Neuronal stem cell (in vitro differentiated cells): ENCODE data around the gene CADM2.

Source experiments
- DNase-seq: peaks from one replicate; pipeline ENCODE4 v3.0.0-alpha.2; 2013; ENCODE audit warnings: low spot score
- H2AFZ ChIP-seq: one replicate; pipeline ENCODE4 v1.6.1; 2013; ENCODE audit warnings: mild to moderate bottlenecking, low read length, inconsistent platforms
- H2AK5ac ChIP-seq: 2 replicates; pipeline ENCODE4 v1.6.1; 2013; ENCODE audit warnings: low read depth, mild to moderate bottlenecking, inconsistent platforms, low read length, moderate library complexity, mixed read lengths
- H2BK120ac ChIP-seq: 2 replicates; pipeline ENCODE4 v1.6.1; 2013; ENCODE audit warnings: low read depth, mild to moderate bottlenecking, inconsistent platforms, low read length, moderate library complexity, mixed read lengths
- H2BK12ac ChIP-seq: one replicate; pipeline ENCODE4 v1.6.1; 2013; ENCODE audit warnings: low read length, inconsistent platforms
- H2BK15ac ChIP-seq: 2 replicates; pipeline ENCODE4 v1.6.1; 2013; ENCODE audit warnings: mild to moderate bottlenecking, low read length, inconsistent platforms, mixed read lengths
- H2BK5ac ChIP-seq: one replicate; pipeline ENCODE4 v1.6.1; 2013; ENCODE audit warnings: inconsistent platforms, mild to moderate bottlenecking, low read length, moderate library complexity
- H3K14ac ChIP-seq: one replicate; pipeline ENCODE4 v1.6.1; 2013; ENCODE audit warnings: low read length, inconsistent platforms
- H3K18ac ChIP-seq: 2 replicates; pipeline ENCODE4 v1.6.1; 2013; ENCODE audit warnings: low read length, inconsistent platforms
- H3K23ac ChIP-seq: 2 replicates; pipeline ENCODE4 v1.6.1; 2013; ENCODE audit warnings: low read depth, mild to moderate bottlenecking, mixed read lengths, low read length, inconsistent platforms; ENCODE audit not compliant: poor library complexity
- H3K27ac ChIP-seq: replicated peaks from 3 replicates; pipeline ENCODE4 v1.5.1; 2013; ENCODE audit warnings: low read length, inconsistent platforms
- H3K27me3 ChIP-seq, 3 experiments: 2 replicates each; pipeline ENCODE4 v1.6.1; 2013; ENCODE audit warnings: low read length in 3 of 3, mild to moderate bottlenecking in 2 of 3, inconsistent platforms in 1 of 3, low read depth in 1 of 3, mixed read lengths in 1 of 3, moderate library complexity in 1 of 3; ENCODE audit not compliant: control insufficient read depth in 3 of 3, insufficient read depth in 3 of 3
- H3K36me3 ChIP-seq, 2 donors: replicated peaks in 1 of 2; 2 replicates each; pipeline ENCODE4 v1.6.1; 2013; ENCODE audit warnings: low read length in 2 of 2; ENCODE audit not compliant: control insufficient read depth in 2 of 2, insufficient read depth in 2 of 2
- H3K4ac ChIP-seq: 2 replicates; pipeline ENCODE4 v1.6.1; 2013; ENCODE audit warnings: inconsistent platforms, mild to moderate bottlenecking, low read length, moderate library complexity
- H3K4me1 ChIP-seq, 2 donors: 1 replicate in 1 of 2; 2 replicates in 1 of 2; pipeline ENCODE4 v1.6.1; 2013; ENCODE audit warnings: low read length in 2 of 2, low read depth in 1 of 2; ENCODE audit not compliant: control insufficient read depth in 2 of 2, insufficient read depth in 1 of 2
- H3K4me2 ChIP-seq: one replicate; pipeline ENCODE4 v1.6.1; 2013; ENCODE audit warnings: mild to moderate bottlenecking, low read length, inconsistent platforms; ENCODE audit not compliant: insufficient read depth, poor library complexity, severe bottlenecking
- H3K4me3 ChIP-seq, 2 donors: 2 replicates each; pipeline ENCODE4 v1.5.1; 2013; ENCODE audit warnings: low read length in 2 of 2, mild to moderate bottlenecking in 2 of 2, inconsistent platforms in 1 of 2, moderate library complexity in 1 of 2
- H3K79me1 ChIP-seq: one replicate; pipeline ENCODE4 v1.6.1; 2013; ENCODE audit warnings: low read depth, mild to moderate bottlenecking, inconsistent platforms, low read length, moderate library complexity
- H3K9ac ChIP-seq: one replicate; pipeline ENCODE4 v1.6.1; 2013; ENCODE audit warnings: mild to moderate bottlenecking, low read depth, low read length, inconsistent platforms; ENCODE audit not compliant: poor library complexity
- H3K9me3 ChIP-seq, 2 donors: replicated peaks in 1 of 2; 2 replicates each; pipeline versions ENCODE3 to v1.6.1; 2013; ENCODE audit warnings: low read length in 2 of 2, mild to moderate bottlenecking in 2 of 2, inconsistent platforms in 1 of 2, low read depth in 1 of 2, mixed read lengths in 1 of 2, moderate library complexity in 1 of 2; ENCODE audit not compliant: control insufficient read depth in 2 of 2, insufficient read depth in 1 of 2
- H4K8ac ChIP-seq: one replicate; pipeline ENCODE4 v1.6.1; 2013; ENCODE audit warnings: low read depth, mild to moderate bottlenecking, inconsistent platforms, low read length, moderate library complexity
- H4K91ac ChIP-seq: one replicate; pipeline ENCODE4 v1.6.1; 2013; ENCODE audit warnings: low read length, low read depth, mild to moderate bottlenecking, inconsistent platforms; ENCODE audit not compliant: poor library complexity
- WGBS, 2 donors: extraction: QIAGEN DNeasy Blood & Tissue Kit; methylation state at CpG; one replicate each; pipeline ENCODE4 v1.1.7; 2013; ENCODE audit warnings: missing lambda C conversion rate in 2 of 2, mixed read lengths in 1 of 2; ENCODE audit not compliant: insufficient read length in 2 of 2, insufficient replicate concordance in 1 of 2; ENCODE audit errors: extremely low coverage in 2 of 2; 5-methylcytosine and 5-hydroxymethylcytosine counted together

The CADM2 gene

GRCh38 chr3:85254738-85255137, 295.9 kb downstream of the CADM2 start:
- Histone ChIP-seq H2BK5ac (no peak overlapping the region), H3K36me3 (no peaks in the 10 kb centered on the region), H3K9ac (no peak overlapping the region), H3K9me3 (no peaks in the 10 kb centered on the region), H2BK15ac (no peak overlapping the region), H2AFZ (no peak overlapping the region), H2BK12ac (no peak overlapping the region), H4K8ac (no peak overlapping the region), H3K27me3 (no peaks in the 10 kb centered on the region), H3K23ac (no peak overlapping the region), H2BK120ac (no peak overlapping the region), H3K4me2 (no peak overlapping the region), H2AK5ac (no peak overlapping the region), H3K4me3 (no peak overlapping the region), H3K27ac (no peak overlapping the region), H3K14ac (no peak overlapping the region), H3K79me1 (no peaks in the 10 kb centered on the region), H3K18ac (no peak overlapping the region), H4K91ac (no peak overlapping the region), H3K4ac (no peak overlapping the region), H3K4me1 (peaks cover 3 to 9% of the 10 kb centered on the region in 2 donors)
- no CpG with 5 or more reads among the region's 3 CpGs for WGBS, 2 donors
- no peak for DNase-seq

GRCh38 chr3:85255949-85256348, 297.2 kb downstream of the CADM2 start:
- Histone ChIP-seq H3K79me1 (no peaks in the 10 kb centered on the region), H2AFZ (no peak overlapping the region), H3K4me2 (no peak overlapping the region), H2BK12ac (no peak overlapping the region), H3K18ac (no peak overlapping the region), H3K27ac (no peak overlapping the region), H2BK5ac (no peak overlapping the region), H3K14ac (no peak overlapping the region), H3K4me1 (peaks cover 3 to 10% of the 10 kb centered on the region in 2 donors), H4K8ac (no peak overlapping the region), H2BK120ac (no peak overlapping the region), H2BK15ac (no peak overlapping the region), H4K91ac (no peak overlapping the region), H3K4me3 (no peak overlapping the region), H3K9me3 (no peaks in the 10 kb centered on the region), H3K4ac (no peak overlapping the region), H3K36me3 (no peaks in the 10 kb centered on the region), H2AK5ac (no peak overlapping the region), H3K9ac (no peak overlapping the region), H3K27me3 (no peaks in the 10 kb centered on the region), H3K23ac (no peak overlapping the region)
- DNase-seq = no peak
- no CpG with 5 or more reads among the region's 4 CpGs for WGBS, 2 donors

GRCh38 chr3:85258326-85258725, 299.5 kb downstream of the CADM2 start:
- Histone ChIP-seq H3K27ac (no peak overlapping the region), H2BK15ac (no peak overlapping the region), H3K4me1 (peaks cover 3 to 10% of the 10 kb centered on the region in 2 donors), H3K79me1 (no peaks in the 10 kb centered on the region), H3K4me3 (no peak overlapping the region), H3K4ac (no peak overlapping the region), H3K4me2 (no peak overlapping the region), H3K14ac (no peak overlapping the region), H3K27me3 (no peaks in the 10 kb centered on the region), H2BK12ac (no peak overlapping the region), H2AK5ac (no peak overlapping the region), H3K36me3 (no peaks in the 10 kb centered on the region), H2BK120ac (no peak overlapping the region), H3K9me3 (no peaks in the 10 kb centered on the region), H2BK5ac (no peak overlapping the region), H3K9ac (no peak overlapping the region), H4K8ac (no peak overlapping the region), H3K18ac (no peak overlapping the region), H4K91ac (no peak overlapping the region), H3K23ac (no peak overlapping the region), H2AFZ (no peak overlapping the region)
- no CpG with 5 or more reads among the region's 5 CpGs for WGBS, 2 donors
- DNase-seq = no peak

- Histone ChIP-seq H3K4ac (no peak overlapping the region), H3K79me1 (no peaks in the 10 kb centered on the region), H3K9me3 (no peaks in the 10 kb centered on the region), H2BK120ac (no peak overlapping the region), H3K36me3 (no peaks in the 10 kb centered on the region), H3K27me3 (no peaks in the 10 kb centered on the region), H3K4me3 (no peak overlapping the region), H2AK5ac (no peak overlapping the region), H3K9ac (no peak overlapping the region), H2BK12ac (no peak overlapping the region), H3K23ac (no peak overlapping the region), H2AFZ (no peak overlapping the region), H3K14ac (no peak overlapping the region), H3K18ac (no peak overlapping the region), H4K8ac (no peak overlapping the region), H2BK5ac (no peak overlapping the region), H4K91ac (no peak overlapping the region), H3K27ac (no peak overlapping the region), H3K4me2 (no peak overlapping the region), H2BK15ac (no peak overlapping the region), H3K4me1 (peaks cover 3 to 10% of the 10 kb centered on the region in 2 donors)
- DNase-seq = peak; percentile 12
- WGBS, 2 donors = no CpG with 5 or more reads among the region's 2 CpGs
These were observed 300.0 kb downstream of the CADM2 start for GRCh38 chr3:85258819-85259218.
